HG03064 (cell line): ENCODE measurements around the gene KREMEN1.
"Not testable (repeated sequence)": the region's sequence is repeated elsewhere in the genome, so short reads cannot be mapped to it uniquely, and the experiment has no call there.

ENCODE experiments used
- ATAC-seq: cut with Tn5 transposase; IDR thresholded peaks from one replicate; pipeline ENCODE4 v1.9.1; 2021; ENCODE audit warnings: low read depth; ENCODE audit not compliant: unreplicated experiment

The KREMEN1 gene

DNA sequence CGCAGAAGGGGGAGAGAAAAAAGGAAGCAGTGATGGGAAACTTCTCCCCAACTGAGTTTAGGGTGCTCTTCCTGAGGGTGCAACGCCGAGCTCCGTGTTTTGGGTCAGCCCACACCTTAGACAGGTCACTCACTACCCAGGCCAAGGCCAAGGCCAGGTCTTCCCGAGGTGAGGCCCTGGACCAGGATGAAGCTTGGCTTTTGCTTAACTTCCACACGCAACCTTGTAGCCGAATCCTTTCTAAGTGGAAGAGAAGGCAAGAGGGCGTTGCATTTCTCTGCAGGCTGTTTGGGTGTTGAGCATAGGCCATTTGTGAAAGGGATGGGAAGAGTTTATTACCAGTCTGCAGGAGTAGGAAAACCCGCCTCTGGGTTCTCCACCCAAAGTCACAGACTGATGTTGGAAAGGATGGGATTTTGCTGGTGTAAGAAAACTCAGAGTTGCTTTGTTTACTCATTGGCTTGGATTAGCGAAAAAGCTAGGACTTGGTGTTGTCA lies 1.5 kb downstream of the KREMEN1 start:
- no peak for ATAC-seq

DNA sequence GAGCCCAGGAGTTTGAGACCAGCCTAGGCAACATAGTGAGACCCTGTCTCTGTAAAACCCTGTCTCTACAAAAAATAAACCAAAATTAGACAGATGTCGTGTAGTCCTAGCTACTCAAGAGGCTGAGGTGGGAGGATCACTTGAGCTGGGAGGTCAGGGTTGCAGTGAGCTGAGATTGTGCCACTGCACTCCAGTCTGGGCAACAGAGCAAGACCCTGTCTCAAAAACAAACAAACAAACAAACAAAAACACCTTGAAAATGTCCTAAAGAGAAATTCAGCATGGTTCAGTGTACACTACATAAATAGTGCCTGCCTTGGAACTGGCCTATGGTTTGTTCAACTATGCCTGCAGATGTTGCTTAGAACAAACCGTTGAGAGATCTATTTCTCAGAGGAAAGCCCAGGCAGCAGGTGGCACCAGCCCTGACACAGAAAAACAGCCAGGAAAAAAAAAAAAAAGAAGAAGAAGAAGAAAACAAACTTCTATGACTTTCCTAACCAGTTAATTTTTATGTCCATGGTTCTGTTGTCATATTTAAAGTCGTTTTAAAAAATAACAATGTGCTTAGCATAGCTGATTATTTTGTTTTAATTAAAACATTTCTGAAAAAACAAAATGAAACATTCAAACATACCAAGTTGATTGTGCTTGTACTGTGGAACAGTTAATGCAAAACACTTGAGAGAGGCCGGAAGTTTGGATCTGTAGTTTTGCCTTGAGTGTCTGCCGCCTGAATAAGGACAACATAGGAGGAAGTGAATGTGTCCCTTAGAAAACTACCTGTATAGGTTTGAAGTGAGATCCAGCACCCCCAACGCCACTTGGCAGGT lies 5.4 kb downstream of the KREMEN1 start:
- ATAC-seq, result no peak

DNA sequence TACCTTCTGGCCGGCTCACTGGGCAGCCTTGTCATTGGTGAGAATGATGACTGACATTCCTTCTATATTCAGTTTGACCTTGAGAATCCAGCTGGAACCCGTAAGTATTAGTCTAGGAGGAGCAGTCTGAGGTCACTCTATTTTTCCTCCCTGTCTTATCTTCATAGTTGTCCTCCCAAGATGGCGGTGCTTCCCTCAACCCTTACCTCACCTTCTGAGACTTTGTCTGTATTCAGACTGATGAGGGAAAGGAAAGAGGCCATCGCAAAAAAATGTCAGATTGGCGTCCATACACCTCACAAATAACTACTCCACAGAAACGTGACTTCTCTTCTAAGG lies 6.0 kb downstream of the KREMEN1 start:
- no peak for ATAC-seq

DNA sequence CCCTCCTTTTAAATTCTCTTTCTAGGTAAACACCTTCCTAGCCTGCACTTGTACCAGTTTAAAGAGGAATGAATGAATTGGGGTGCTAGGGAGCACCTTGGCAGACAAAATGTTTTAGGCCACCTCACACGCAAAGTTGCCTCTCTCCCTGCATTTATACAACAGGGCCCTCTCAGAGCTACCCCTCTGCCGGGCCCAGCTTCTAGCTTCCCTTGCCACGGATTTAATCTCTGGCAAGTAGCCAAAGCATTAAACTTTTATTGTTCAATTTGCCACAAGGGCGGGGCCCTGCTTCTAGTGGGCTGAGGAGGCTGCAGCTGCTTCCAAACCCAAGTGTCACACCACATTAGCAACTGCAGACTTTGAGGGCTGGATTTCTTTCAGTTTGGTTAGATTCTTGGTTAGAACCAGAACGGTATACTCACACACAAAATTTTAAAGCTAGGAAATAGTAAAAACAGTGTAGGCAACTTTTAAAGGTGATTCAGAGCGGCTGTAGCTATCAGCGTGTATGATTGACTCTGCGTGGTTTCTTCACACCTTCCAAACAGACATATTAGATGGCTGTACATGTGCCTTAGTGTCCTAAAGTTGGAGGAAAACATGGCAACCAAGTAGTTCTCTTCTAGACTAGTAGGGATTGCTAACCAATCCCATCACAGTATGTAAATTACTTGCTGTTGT lies 6.5 kb downstream of the KREMEN1 start:
- ATAC-seq, result no peak

DNA sequence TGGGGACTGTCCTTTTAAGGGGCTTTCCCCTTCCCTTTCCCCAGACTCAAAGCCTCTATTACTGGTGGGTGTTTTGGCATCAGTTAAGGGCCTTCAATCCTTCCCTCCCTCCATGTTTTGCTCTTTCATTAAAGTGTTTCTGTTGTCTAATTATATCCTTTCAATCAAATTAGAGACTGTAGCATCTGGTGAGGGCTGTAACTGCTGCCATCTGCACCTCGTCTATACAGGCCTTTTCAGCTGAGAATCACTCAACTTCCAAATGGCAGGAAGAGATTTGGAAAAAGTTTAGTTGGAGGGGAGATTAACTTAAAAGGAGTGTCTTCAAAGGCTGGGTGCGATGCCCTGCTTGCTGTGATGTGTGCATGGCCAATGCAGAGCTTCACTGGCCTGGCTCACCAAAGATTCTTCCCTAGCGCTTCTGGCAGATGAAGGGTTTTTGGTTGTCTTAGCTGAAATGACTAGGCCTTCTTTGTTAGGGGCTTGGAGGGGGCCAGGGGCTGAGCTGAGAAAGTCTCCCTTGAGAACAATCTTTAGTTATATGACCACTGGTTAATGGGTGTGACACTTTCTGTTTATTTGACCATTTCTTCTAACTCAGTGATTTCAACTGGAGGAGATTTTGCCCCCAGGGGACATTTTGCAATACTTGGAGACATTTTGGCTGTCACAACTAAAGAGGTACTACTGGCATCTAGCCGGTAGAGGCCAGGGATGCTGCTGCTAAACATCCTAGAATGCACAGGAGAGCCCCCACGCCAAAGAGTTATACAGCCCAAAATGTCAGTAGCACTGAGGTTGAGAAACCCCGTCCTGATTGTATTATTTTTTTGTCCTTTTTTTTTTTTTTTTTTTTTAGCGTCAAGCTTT lies 7.5 kb downstream of the KREMEN1 start:
- ATAC-seq, result no peak

DNA sequence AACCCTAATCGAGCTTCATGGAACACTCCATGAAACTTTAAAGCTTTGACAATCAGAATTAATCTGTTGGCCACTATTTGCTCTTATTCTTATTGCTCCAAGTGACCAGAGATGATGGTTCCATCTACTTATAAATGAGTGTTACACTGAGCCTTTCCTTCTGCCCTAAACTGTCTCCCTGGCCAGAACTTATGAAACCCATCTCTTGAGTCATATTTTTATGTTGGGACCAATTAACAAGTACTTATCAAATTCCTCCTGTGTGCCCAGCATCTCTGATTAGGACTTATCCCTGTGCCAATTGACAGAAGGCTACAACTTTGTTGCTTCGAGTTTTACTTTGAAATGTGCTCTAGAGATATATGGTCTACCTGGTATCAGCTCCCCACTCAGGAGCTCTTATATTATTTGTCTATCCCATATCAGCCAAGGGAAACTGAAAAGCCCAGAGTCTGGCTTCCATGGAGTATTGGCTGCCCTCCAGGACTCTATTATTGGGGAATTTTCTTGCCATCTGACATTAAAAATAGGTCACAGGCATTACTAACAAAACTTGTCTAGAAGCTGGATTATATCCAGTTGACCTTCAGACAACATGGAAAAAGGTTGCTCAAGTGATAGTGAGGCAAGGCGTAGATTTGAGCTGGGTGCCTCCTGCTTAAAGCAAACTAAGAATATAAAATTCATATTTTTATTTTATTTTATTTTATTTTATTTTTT lies 8.8 kb downstream of the KREMEN1 start:
- ATAC-seq, result no peak

DNA sequence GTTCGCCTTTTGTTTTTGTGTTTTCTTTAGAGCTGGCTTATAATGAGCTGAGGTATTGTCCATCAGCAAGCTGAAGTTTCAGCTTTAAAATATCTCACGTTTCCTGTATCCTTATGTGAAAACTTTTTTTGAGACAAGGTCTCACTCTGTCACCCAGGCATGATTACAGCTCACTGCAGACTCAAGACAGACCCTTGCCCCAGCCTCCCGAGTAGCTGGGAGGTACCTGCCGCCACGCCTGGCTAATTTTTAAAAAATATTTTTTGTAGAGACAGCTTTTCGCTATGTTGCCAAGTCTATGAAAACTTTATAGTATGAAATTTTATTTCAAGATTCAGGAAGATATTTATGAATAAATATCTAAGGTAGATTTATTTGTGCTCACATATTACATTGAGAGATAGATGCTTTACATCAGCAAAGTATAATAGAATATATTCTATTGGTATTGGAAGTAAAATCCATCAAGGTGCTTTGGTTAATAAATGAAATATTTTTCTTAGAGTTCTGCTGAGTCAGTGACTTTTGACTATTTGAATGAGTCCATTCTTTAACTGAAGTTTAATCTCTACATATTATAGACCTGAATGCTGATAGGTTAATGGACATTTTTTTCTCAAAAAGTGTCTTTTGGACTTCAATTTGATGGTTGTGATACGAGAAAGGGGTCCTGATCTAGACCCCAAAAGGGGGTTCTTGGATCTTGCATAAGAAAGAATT lies 10.2 kb downstream of the KREMEN1 start:
- ATAC-seq, result no peak

DNA sequence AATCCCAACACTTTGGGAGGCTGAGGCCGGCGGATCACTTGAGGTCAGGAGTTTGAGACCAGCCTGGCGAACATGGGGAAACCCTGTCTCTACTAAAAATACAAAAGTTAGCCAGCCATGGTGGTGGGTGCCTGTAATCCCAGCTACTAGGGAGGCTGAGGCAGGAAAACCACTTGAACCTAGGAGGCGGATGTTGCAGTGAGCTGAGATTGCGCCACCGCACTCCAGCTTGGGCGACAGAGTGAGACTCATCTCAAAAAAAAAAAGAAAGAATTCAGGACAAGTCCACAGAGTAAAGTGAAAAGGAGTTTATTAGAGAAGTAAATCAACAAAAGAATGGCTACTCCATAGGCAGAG lies 10.7 kb downstream of the KREMEN1 start:
- ATAC-seq, result not testable (repeated sequence)

DNA sequence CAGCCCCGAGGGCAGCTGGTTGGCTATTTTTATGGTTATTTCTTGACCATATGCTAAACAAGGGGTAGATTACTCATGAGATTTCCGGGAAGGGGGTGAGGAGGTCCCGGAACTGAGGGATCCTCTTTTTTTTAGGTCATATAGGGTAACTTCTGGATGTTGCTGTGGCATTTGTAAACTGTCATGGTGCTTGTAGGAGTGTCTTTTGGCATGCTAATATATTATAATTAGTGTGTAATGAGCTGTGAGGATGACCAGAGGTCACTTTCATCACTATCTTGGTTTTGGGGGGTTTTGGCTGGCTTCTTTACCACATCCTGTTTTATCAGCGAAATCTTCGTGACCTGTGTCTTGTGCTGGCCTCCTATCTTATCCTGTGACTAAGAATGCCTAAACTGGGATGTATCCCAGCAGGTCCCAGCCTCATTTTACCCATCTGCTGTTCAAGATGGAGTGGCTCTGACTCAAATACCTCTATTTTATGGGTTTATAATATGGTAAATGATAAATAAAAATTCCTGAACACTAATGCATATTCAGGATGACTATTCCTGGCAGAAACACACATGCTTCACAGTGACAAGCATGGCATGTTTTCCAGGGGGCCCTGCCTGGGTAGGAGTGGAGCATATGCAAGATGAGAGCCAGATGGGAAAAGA lies 11.2 kb downstream of the KREMEN1 start:
- no peak for ATAC-seq

DNA sequence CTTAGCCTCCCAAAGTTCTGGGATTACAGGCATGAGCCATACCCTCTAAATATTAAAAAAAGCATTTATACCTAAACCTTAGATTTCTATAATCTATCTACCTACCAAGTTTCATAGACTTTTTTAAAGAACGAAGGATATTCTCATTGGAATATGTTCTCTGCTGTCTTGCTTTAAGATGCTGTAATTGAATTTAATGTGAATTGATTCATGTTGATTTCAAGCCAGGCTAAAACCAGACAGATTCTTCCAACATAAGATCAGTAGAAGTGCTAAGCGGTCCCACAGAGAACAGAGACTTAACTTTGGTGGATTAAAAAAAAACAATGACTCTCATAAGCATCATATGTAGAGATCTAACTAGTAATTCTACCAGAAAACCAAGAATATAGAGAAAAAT lies 14.2 kb downstream of the KREMEN1 start:
- no peak for ATAC-seq

DNA sequence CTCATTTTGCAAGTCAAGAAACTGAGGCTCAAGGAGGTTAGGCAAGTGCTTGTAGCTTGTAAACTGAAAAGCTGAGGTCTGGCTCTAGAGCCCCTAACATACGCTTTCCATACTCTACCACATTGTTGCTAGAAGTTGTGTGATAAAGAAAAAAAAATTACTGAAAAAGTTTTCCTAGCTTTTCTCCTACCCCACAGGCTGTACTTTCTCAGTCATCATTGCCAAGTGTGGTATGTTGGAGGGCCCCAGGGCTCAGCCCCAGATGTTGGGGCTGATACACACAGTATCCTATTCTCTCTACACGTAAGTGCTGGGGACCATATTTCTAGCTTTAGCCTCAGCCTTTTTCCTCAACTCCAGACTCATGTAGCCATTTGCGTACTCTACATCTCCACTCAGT lies 16.0 kb downstream of the KREMEN1 start:
- ATAC-seq, result no peak

DNA sequence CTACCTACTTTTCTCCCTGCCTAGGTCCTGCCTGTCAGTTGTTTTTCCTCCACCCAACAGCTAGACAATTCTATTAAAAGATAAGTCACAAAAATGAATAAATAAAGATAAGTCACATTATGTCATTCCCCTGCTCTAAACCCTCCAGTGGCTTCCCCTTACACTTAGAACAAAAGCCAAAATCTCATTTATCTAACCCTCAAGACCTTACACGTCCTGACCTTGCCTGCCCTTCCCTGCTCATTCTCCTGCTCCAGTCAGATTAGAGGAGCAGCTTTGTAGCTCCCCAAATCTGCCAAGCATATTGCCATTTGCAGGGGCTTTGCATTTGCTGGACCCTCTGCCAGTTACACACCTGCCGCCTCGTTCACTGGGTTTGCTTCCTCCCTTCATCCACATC lies 16.7 kb downstream of the KREMEN1 start:
- ATAC-seq, result no peak

DNA sequence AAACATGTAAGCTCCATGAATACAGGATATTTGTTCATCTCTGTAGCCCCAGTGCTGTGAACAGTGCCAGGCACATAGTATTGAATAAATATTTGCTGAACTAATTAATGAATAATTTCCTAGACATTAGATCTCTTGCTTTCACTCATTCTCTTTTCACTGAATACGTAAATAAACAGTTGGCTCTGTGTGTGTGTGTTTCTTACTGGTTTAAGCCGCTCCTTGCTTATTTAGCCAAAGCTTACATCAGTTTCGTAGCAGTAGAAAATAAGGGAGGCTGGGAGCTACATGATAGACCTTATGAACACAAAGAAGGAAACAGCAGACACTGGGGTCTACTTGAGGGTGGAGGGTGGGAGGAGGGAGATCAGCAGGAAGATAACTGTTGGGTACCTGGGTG lies 17.2 kb downstream of the KREMEN1 start:
- no peak for ATAC-seq

DNA sequence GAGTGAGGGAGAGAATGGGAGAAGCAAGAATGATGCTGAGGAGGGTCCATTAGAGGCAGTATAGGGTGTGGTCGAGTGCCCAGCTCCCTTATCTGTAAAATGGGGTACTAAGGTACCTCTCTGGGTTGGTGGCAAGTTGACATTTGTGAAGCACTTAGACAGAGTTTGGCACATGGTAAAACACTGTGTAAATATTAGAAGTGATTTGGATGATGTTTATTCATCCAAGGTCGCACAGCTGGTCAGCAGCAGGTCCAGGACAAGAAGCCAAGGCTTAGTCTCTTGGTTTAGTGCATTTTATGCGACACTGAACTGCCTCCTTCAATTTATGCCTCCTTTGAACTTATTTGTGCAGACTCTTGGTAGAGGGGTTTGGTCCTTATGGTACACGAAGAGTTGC lies 19.4 kb downstream of the KREMEN1 start:
- ATAC-seq, result no peak

DNA sequence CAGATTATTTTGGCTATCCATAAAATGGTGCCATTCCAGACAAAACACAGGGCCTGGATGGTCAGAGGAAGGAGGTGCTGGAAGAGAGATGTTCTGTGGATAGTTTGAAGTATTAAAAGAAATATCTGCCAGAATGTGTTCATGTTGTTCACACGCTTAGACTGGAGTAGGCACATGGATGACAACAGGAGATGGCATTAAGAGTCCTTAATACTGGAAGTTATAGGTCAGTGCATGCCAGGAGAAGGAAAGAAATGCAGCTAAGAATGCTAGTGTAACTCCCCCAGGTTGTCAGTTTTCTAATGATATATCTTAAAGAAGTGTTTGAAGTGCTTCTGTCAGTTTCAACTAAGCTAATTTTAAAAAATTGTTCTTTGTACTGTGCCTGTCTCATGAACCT lies 20.2 kb downstream of the KREMEN1 start:
- no peak for ATAC-seq

DNA sequence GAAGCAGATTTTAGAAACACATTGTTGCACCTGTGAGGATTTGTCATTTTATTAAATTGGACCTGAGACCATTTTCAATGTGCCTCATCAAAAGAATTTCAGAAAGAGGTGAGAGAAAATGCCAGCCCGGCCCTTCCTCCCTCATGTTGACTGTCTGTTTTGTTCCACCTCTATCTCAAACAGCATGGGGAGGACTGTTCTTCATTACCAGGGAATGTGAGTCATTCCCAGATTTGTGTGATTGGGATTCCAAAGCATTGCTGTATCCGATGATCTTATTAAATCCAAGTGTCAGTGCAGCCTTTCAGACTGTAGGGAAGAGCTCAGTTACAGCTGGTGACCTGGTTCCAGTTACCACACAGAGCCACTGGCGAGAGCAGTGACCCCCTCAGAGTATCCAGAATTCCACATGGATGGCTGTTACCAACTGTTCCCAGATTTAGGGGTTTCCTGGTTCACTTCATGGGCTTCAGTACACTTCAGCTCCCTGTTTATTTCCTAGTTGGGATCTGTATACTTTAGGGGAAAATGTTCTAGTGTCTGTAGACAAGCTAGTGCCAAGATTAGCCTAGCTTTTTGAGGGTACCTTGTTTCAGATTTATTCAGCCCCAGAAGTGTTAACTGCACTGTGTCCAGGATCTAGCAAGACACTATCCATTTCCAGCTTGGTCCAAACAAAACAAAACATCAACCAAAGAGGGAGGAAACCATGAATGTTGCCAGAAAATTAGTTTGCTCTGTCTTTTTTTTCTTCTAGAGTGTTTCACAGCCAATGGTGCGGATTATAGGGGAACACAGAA lies 20.9 kb downstream of the KREMEN1 start:
- no peak for ATAC-seq

DNA sequence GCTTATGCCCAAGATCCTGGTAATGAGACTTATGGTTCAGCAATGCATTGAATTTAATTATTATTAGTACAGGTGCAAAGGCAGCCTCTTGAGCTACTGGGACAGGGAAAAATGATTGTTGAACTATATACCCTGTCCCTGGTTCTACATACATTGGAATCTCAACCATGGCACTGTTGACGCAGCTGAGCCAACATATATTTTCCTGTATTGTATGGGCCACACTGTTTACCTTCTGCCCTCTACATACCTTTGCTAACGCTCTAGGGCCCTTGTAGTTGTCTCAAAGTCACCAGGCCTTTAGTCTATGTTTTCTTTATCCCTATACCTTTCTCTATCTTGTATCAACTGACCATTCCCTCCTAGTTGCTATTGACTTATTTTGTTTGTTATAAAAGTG lies 22.6 kb downstream of the KREMEN1 start:
- no peak for ATAC-seq

DNA sequence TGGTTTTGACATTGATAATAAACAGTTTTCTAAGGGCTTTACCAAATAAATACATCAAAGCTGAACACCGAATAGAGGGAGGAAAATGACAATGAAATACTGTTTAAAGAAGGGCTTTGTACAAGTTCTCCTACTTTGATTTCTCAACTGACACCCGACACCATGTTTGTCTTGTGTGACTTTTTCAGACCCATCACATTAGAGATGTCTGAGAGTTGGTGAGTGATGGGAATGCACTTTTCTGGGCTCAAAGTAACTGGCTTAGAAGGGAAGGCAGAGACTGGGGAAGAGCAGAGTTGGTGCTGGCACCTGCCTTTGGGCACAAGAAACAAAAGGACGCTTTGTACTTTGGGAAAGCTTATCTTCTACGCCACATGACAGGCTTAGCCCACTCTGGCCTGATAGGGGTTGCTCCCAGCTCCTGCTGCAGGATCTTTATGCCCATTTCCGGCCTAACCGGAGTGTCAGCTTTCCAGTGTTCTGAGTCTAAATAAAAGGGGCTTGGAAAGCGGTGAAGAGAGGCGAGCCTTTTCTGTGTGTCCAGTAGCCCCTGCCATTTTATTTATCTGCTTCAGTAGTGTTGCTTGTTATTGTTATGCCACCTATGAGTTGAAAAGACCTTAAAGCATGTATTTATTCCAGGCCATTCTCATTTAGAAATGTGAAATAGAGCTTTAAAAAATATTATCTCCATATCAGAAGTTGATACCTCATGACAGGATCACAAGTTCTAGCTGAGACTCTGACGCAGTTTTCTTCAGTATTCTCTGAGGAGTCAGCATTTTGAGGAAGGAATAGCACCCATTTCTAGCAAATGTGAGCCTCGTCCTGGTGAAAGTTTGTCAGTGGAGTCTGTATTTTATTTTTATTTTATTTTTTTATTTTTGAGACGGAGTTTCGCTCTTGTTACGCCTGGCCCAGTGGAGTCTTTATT lies 24.2 kb downstream of the KREMEN1 start:
- ATAC-seq, result no peak
